K562 (cell line): ENCODE results near the gene PRMT3. TPM values are rescaled to one million over a fixed set of nuclear protein-coding genes. Genes with fewer than 3 reads are reported as not detected.
A peak's percentile ranks its signal among the peaks of the same experiment; 100 is the strongest.

Source experiments
- ATAC-seq: fragments of 200-7000 bp; cut with Tn5 transposase; 3 replicates; pipeline ENCODE4 v1.9.1; 2020; ENCODE audit warnings: moderate library complexity
- BruUV-seq: library from RNA; stranded (reverse); fragments of 400-500 nt; replicated peaks from 2 replicates; lab custom pipeline; 2021; lab: Mats Ljungman, UMichigan
- CTCF ChIA-PET: fragments of 300-600 bp; formaldehyde crosslinking; extraction: SDS; loops from one replicate; lab custom pipeline; 2021; ENCODE audit warnings: low intra/inter-chr PET ratio; lab: Yijun Ruan, JAX
- POLR2A ChIA-PET: fragments of 300-600, 350-650 bp; sonication (Branson Sonifier 250); formaldehyde crosslinking; extraction: SDS; loops from one replicate; lab custom pipeline; 2021; ENCODE audit warnings: antibody characterized with exemption, inconsistent platforms; lab: Yijun Ruan, JAX
- DNase-seq, 4 experiments: peaks; one replicate each; pipeline versions ENCODE4 v3.0.0 to v3.0.0-alpha.2; 2011 to 2018; ENCODE audit warnings: low spot score in 3 of 4, mixed read lengths in 3 of 4; ENCODE audit errors: extremely low read depth in 1 of 4
- FAIRE-seq: peaks from 2 replicates; lab custom pipeline; 2011; peaks lifted over from hg19 to GRCh38; lab: Jason Lieb, UNC
- H2AFZ ChIP-seq: 2 replicates; pipeline ENCODE4 v1.6.0; 2011; ENCODE audit warnings: low read depth, low read length, control low read depth, inconsistent platforms
- H3K27ac ChIP-seq: fragments of 200-600 bp; 3 replicates; pipeline ENCODE4 v1.8.0; 2011; ENCODE audit warnings: low read depth, mild to moderate bottlenecking, control low read depth, inconsistent platforms, low read length, moderate library complexity, mixed read lengths; ENCODE audit errors: extremely low read depth
- H3K27me3 ChIP-seq, 2 experiments: fragments of 300-600 bp in 1 of 2; 2 replicates in 1 of 2; 3 replicates in 1 of 2; pipeline versions ENCODE4 v1.6.0 to v1.8.0; 2011; ENCODE audit warnings: inconsistent platforms in 2 of 2, low read length in 2 of 2, mild to moderate bottlenecking in 1 of 2, mixed read lengths in 1 of 2, moderate library complexity in 1 of 2; ENCODE audit not compliant: control insufficient read depth in 2 of 2, insufficient read depth in 2 of 2
- H3K36me3 ChIP-seq: fragments of 300-600 bp; 3 replicates; pipeline ENCODE4 v1.8.0; 2011; ENCODE audit warnings: mild to moderate bottlenecking, low read length, inconsistent platforms; ENCODE audit not compliant: control insufficient read depth, insufficient read depth
- H3K4me1 ChIP-seq, 2 experiments: fragments of 200-600 bp in 1 of 2; replicated peaks in 1 of 2; 2 replicates in 1 of 2; 3 replicates in 1 of 2; pipeline versions ENCODE4 v1.5.1 to v1.8.0; 2011; ENCODE audit warnings: inconsistent platforms in 2 of 2, low read length in 2 of 2, mild to moderate bottlenecking in 1 of 2, mixed read lengths in 1 of 2, moderate library complexity in 1 of 2; ENCODE audit not compliant: control insufficient read depth in 2 of 2, insufficient read depth in 2 of 2
- H3K4me2 ChIP-seq: 2 replicates; pipeline ENCODE4 v1.6.1; 2011; ENCODE audit warnings: low read length, control low read depth, inconsistent platforms, mixed read lengths; ENCODE audit not compliant: insufficient read depth
- H3K4me3 ChIP-seq: fragments of 200-600 bp; sonication (generic), shearing (Covaris generic); 2 replicates; pipeline ENCODE4 v1.5.1; 2016; ENCODE audit warnings: control low read depth, inconsistent platforms
- H3K79me2 ChIP-seq: fragments of 200-600 bp; 3 replicates; pipeline ENCODE4 v1.8.0; 2011; ENCODE audit warnings: low read length, inconsistent platforms; ENCODE audit not compliant: control insufficient read depth, insufficient read depth
- H3K9ac ChIP-seq, 2 experiments: 2 replicates each; pipeline versions ENCODE4 v1.6.0 to v1.6.1; 2011; ENCODE audit warnings: low read depth in 2 of 2, low read length in 2 of 2, control low read depth in 1 of 2, inconsistent platforms in 1 of 2, mild to moderate bottlenecking in 1 of 2, mixed read lengths in 1 of 2; ENCODE audit not compliant: insufficient read depth in 1 of 2
- H3K9me1 ChIP-seq: one replicate; pipeline ENCODE4 v1.6.0; 2011; ENCODE audit warnings: inconsistent platforms, mild to moderate bottlenecking, low read length, moderate library complexity; ENCODE audit not compliant: control insufficient read depth, insufficient read depth
- H3K9me3 ChIP-seq: replicated peaks from 2 replicates; pipeline ENCODE4 v1.5.1; 2011; ENCODE audit warnings: low read depth, low read length, inconsistent platforms; ENCODE audit not compliant: control insufficient read depth, insufficient read depth
- H4K20me1 ChIP-seq: replicated peaks from 2 replicates; pipeline ENCODE4 v1.6.1; 2011; ENCODE audit warnings: low read length, inconsistent platforms, mixed read lengths; ENCODE audit not compliant: control insufficient read depth, insufficient read depth
- CBFA2T3 ChIP-seq: fragments of 450-650 bp; IDR thresholded peaks from 2 replicates; pipeline ENCODE4 v1.6.1; 2017
- CEBPG ChIP-seq, 3 experiments: fragments of 200-800 bp in 1 of 3; sonication (Bioruptor generic) in 1 of 3; sonication (generic) in 1 of 3; formaldehyde crosslinking in 1 of 3; IDR thresholded peaks in 2 of 3; conservative IDR thresholded peaks in 1 of 3; 2 replicates each; pipeline versions ENCODE4 v1.6.1 to v1.8.0; 2016 to 2022; ENCODE audit warnings: missing compliant biosample characterization in 2 of 3, missing genetic modification characterization in 2 of 3, mild to moderate bottlenecking in 1 of 3, missing genetic modification reagents in 1 of 3
- DPF2 ChIP-seq: fragments of 450-650 bp; IDR thresholded peaks from 2 replicates; pipeline ENCODE4 v1.6.1; 2016
- HES1 ChIP-seq: fragments of 450-650 bp; IDR thresholded peaks from 2 replicates; pipeline ENCODE4 v1.6.1; 2016; ENCODE audit warnings: low read depth, mild to moderate bottlenecking, moderate library complexity
- NR2C2 ChIP-seq, 2 experiments: fragments of 200-800 bp in 1 of 2; sonication (Bioruptor generic) in 1 of 2; sonication (generic) in 1 of 2; formaldehyde crosslinking in 1 of 2; IDR thresholded peaks; 2 replicates each; pipeline versions ENCODE4 v1.6.1 to v1.8.0; 2016 to 2022; ENCODE audit warnings: mild to moderate bottlenecking in 1 of 2, missing compliant biosample characterization in 1 of 2, missing genetic modification characterization in 1 of 2, missing genetic modification reagents in 1 of 2
- PHB2 ChIP-seq: fragments of 450-650 bp; IDR thresholded peaks from 2 replicates; pipeline ENCODE4 v1.6.1; 2017; ENCODE audit warnings: low read depth
- ZNF780A ChIP-seq: fragments of 250-450 bp; sonication (Bioruptor Pico); IDR thresholded peaks from 2 replicates; pipeline ENCODE4 v1.5.0; 2021; ENCODE audit warnings: mild to moderate bottlenecking
- whole genome bisulfite sequencing: fragments of 100-300 bp; shearing (Covaris generic); methylation state at CpG from one replicate; pipeline ENCODE4 v1.1.6; 2016; ENCODE audit warnings: low coverage, mixed read lengths; ENCODE audit not compliant: insufficient coverage; ENCODE audit errors: missing lambda C conversion rate; 5-methylcytosine and 5-hydroxymethylcytosine counted together
- in situ Hi-C: fragments of 300-500 bp; cut with MboI; formaldehyde crosslinking; loops from 4 replicates; pipeline ENCODE4 v1.15.0; 2018; ENCODE audit warnings: inconsistent platforms, mixed read lengths
- intact Hi-C: fragments of 100-400 bp; cut with micrococcal nuclease; formaldehyde crosslinking; loops from 2 replicates; pipeline ENCODE4 v1.14.2; 2022
- polyA plus RNA-seq, 8 experiments: library from polyadenylated mRNA; depleted of rRNA in 4 of 8; stranded (reverse) in 5 of 8; unstranded in 3 of 8; fragments of >200 nt; fragmentation: Nextera tagmentation in 2 of 8; fragmentation: Illumina TruSeq in 1 of 8; extraction: Ambion mirVana in 2 of 8; extraction: Trizol in 1 of 8; gene quantifications; 2 replicates each; pipeline versions ENCODE4 v1.2.1 to v1.2.3, GENCODE V29; 2011 to 2014; ENCODE audit warnings: inconsistent platforms in 1 of 8, missing spikeins in 1 of 8
- total RNA-seq, 7 experiments: library from RNA; depleted of rRNA in 6 of 7; stranded (reverse); fragments of >200 nt in 6 of 7; fragmentation: Illumina TruSeq in 2 of 7; extraction: Trizol in 2 of 7; gene quantifications; 2 replicates each; pipeline versions ENCODE4 v1.2.1 to v1.2.3, GENCODE V29; 2011 to 2021; ENCODE audit warnings: low replicate concordance in 1 of 7

PRMT3 gene
- total and polyA plus RNA-seq, 9 of the 15 experiments (the other 6 are each of a cell fraction or from before 2014, with no cell fraction given) = 24.0 to 62.1 (median 44.7) TPM

- TF ChIP-seq CBFA2T3 = no peak
Observed at GRCh38 chr11:20443596-20443995, 56.1 kb downstream of the PRMT3 start (continued).

GRCh38 chr11:20444535-20444934, 57.0 kb downstream of the PRMT3 start:
- H3K27me3 ChIP-seq = no peaks in the 10 kb centered on the region
- no peaks in the 10 kb centered on the region for H3K9me3 ChIP-seq
- no peaks in the 10 kb centered on the region for H3K4me1 ChIP-seq
- ATAC-seq = no peak
- H2AFZ ChIP-seq = no peak overlapping the region
- TF ChIP-seq HES1 (no peak), CEBPG (CRISPR knock-in tag; IDR thresholded peaks at IDR 0.05) (no peak), CEBPG (tag; conservative IDR thresholded peaks at IDR 0.05 in 1 of 2, IDR thresholded peaks at IDR 0.05 in 1 of 2) (peak in 1 of 2 experiments; percentile 21; a peak in 1 of 4 replicates), NR2C2 (CRISPR knock-in tag; IDR thresholded peaks at IDR 0.05) (no peak), NR2C2 (tag; IDR thresholded peaks at IDR 0.05) (no peak), PHB2 (no peak), ZNF780A (CRISPR knock-in tag) (no peak), DPF2 (no peak)
- in situ Hi-C loops = no loop called here
- ChIA-PET POLR2A (interaction anchor here (0.6 kb wide), 1 partner anchor 63 kb away, joined by 3 read pairs; no protein-coding TSS in a partner anchor), CTCF (no interaction called here)
- H3K79me2 ChIP-seq = peaks cover 2% of the 10 kb centered on the region; the same call in 2 of the 3 replicates
- FAIRE-seq = no peak
- no TSS peak for BruUV-seq
- H3K27ac ChIP-seq = no peak overlapping the region
- no peaks in the 10 kb centered on the region for H3K9me1 ChIP-seq
- DNase-seq = no peak
- WGBS = 94% methylated on average over 1 of the region's 1 CpG
- peaks cover 28% of the 10 kb centered on the region for H3K36me3 ChIP-seq
- H4K20me1 ChIP-seq = no peaks in the 10 kb centered on the region
- H3K4me2 ChIP-seq = no peak overlapping the region
- H3K9ac ChIP-seq = no peak overlapping the region
- intact Hi-C loops = loop anchor here (5.0 kb wide), 3 partner anchors 57 to 317 kb away; partner anchors contain the start of gene PRMT3
- H3K4me3 ChIP-seq = no peak overlapping the region
